Measurements from ENCODE around the gene RPS3A.

- TF ChIP-seq CTCF (IDR thresholded peaks at IDR 0.05; ENCODE audit: low read depth, low read length) (no peak), EZH2phosphoT487 (IDR thresholded peaks at IDR 0.05; ENCODE audit: low read depth) (no peak)
These were observed 6.2 kb upstream of the RPS3A start for GRCh38 chr4:151093203-151093602.
